ENCODE data around the gene LMX1A. TPM values are rescaled to one million over a fixed set of nuclear protein-coding genes. Genes with fewer than 3 reads are reported as not detected.

LMX1A gene
- total and polyA plus RNA-seq, 2 of the 13 experiments (the other 11 are each of a cell fraction or from before 2014, with no cell fraction given): 0.07 TPM; not detected in 1

DNA sequence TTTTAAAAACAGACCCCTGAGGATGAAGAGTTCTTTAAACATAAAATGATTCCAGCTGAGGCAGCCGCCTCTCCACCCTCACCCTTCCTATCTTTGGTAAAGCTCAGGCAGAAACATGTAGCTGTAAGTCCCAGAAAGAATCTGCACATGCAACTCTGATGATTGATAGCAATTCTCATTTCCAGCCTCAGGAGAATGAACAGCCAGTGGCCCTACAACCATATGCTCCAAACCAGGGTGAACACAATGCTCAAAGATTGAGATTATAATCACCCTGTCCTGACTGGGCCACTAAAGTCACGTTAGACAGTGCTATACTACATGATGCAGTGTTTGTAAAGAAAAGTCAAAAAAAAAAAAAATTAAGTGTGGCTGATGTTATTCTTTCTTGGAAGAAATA, 80.2 kb downstream of the LMX1A start (continued):
- TF ChIP-seq ZNF318 (CRISPR knock-in tag; IDR thresholded peaks at IDR 0.05) (no peak), IRF2 (CRISPR knock-in tag; IDR thresholded peaks at IDR 0.05) (no peak), HDAC6 (IDR thresholded peaks at IDR 0.05; ENCODE audit: low read depth, low read length) (no peak), TMF1 (CRISPR knock-in tag; IDR thresholded peaks at IDR 0.05; ENCODE audit: low read depth) (no peak), NR2F2 (IDR thresholded peaks at IDR 0.05; ENCODE audit: borderline replicate concordance, low read depth) (no peak), ZFP62 (CRISPR knock-in tag; IDR thresholded peaks at IDR 0.05) (no peak)
- TF ChIP-seq, protein P1, sequence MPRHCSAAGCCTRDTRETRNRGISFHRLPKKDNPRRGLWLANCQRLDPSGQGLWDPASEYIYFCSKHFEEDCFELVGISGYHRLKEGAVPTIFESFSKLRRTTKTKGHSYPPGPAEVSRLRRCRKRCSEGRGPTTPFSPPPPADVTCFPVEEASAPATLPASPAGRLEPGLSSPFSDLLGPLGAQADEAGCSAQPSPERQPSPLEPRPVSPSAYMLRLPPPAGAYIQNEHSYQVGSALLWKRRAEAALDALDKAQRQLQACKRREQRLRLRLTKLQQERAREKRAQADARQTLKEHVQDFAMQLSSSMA (CRISPR knock-in tag; IDR thresholded peaks at IDR 0.05): no peak
